ENCODE data around the gene EEA1.

DNA sequence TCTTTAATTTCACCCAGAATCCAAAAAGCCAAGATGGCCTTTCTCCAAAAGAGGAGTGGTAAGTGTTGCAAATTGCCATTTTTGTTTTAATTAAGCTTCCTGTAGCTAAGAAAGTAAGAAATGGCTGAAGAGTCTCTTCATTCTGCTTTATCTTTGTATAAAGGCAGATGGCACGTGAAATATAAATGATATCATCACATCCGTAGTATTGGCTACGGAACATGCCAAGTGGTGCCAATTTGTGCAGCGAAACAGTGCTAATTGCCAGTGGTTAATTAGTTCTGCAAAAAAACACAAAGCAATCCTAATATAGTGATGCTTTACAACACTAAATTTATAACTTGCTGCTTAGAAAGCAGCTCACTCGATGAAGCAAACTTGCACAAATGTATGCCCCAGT lies 196.9 kb downstream of the EEA1 start:
- TF ChIP-seq, protein P1, sequence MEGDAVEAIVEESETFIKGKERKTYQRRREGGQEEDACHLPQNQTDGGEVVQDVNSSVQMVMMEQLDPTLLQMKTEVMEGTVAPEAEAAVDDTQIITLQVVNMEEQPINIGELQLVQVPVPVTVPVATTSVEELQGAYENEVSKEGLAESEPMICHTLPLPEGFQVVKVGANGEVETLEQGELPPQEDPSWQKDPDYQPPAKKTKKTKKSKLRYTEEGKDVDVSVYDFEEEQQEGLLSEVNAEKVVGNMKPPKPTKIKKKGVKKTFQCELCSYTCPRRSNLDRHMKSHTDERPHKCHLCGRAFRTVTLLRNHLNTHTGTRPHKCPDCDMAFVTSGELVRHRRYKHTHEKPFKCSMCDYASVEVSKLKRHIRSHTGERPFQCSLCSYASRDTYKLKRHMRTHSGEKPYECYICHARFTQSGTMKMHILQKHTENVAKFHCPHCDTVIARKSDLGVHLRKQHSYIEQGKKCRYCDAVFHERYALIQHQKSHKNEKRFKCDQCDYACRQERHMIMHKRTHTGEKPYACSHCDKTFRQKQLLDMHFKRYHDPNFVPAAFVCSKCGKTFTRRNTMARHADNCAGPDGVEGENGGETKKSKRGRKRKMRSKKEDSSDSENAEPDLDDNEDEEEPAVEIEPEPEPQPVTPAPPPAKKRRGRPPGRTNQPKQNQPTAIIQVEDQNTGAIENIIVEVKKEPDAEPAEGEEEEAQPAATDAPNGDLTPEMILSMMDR (IDR thresholded peaks at IDR 0.05): no peak
- TF ChIP-seq POLR2A (IDR thresholded peaks at IDR 0.05): no peak
